Hepatocyte (in vitro differentiated cells): ENCODE results near the gene TOR1AIP2.

Experiments used
- EZH2 ChIP-seq: fragments of 200-600 bp; sonication (generic); IDR thresholded peaks from 2 replicates; pipeline ENCODE4 v1.6.1; 2016; ENCODE audit warnings: antibody characterized with exemption, mild to moderate bottlenecking, borderline replicate concordance
- EZH2phosphoT487 ChIP-seq: fragments of 200-600 bp; sonication (generic); IDR thresholded peaks from one replicate; pipeline ENCODE4 v1.6.1; 2018; ENCODE audit warnings: antibody characterized with exemption, mild to moderate bottlenecking, low read depth, moderate library complexity; ENCODE audit not compliant: unreplicated experiment, severe bottlenecking
- TF ChIP-seq, protein P1 (sequence below): fragments of 200-600 bp; sonication (generic); IDR thresholded peaks from 2 replicates; pipeline ENCODE4 v1.5.1; 2016; ENCODE audit warnings: antibody characterized with exemption, mild to moderate bottlenecking; ENCODE audit not compliant: poor library complexity

DNA sequence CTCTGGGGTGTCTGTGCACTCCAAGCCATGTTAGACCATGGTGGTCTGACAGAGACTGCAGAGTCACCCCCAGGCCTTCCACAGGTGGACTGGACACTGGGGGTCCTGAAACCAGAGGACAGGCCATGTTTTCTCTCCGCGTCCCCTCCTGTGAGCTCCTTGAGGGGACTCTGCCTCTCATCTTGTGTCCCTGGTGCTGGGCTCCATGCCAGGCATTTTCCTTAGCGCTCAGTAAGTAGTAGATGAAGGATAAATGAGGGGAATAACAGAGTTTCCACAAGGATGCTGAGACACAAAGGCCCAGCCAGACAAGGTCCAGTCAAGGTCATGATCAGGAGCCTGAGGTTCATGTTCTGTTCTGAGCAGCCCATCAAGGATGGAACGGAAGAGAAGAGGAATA is 77.1 kb downstream of the TOR1AIP2 start:
- TF ChIP-seq, protein P1, sequence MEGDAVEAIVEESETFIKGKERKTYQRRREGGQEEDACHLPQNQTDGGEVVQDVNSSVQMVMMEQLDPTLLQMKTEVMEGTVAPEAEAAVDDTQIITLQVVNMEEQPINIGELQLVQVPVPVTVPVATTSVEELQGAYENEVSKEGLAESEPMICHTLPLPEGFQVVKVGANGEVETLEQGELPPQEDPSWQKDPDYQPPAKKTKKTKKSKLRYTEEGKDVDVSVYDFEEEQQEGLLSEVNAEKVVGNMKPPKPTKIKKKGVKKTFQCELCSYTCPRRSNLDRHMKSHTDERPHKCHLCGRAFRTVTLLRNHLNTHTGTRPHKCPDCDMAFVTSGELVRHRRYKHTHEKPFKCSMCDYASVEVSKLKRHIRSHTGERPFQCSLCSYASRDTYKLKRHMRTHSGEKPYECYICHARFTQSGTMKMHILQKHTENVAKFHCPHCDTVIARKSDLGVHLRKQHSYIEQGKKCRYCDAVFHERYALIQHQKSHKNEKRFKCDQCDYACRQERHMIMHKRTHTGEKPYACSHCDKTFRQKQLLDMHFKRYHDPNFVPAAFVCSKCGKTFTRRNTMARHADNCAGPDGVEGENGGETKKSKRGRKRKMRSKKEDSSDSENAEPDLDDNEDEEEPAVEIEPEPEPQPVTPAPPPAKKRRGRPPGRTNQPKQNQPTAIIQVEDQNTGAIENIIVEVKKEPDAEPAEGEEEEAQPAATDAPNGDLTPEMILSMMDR = no peak
- no peak for TF ChIP-seq EZH2
- no peak for TF ChIP-seq EZH2phosphoT487
